H1 (cell line): ENCODE measurements around the gene UGT1A8. TPM values are rescaled to one million over a fixed set of nuclear protein-coding genes. Genes with fewer than 3 reads are reported as not detected.

Experiments used
- CTCF ChIA-PET: fragments of 300-600 bp; sonication (Branson Sonifier 250); formaldehyde crosslinking; loops from one replicate; lab custom pipeline; 2021; ENCODE audit not compliant: partially characterized antibody; lab: Charles Lee
- POLR2A ChIA-PET: fragments of 300-600 bp; sonication (Branson Sonifier 250); formaldehyde crosslinking; loops from one replicate; lab custom pipeline; 2021; ENCODE audit warnings: inconsistent platforms; ENCODE audit not compliant: partially characterized antibody; lab: Charles Lee
- DNase-seq, 2 experiments: peaks; one replicate each; pipeline versions ENCODE4 v3.0.0 to v3.0.0-alpha.2; 2010 to 2022; ENCODE audit warnings: low spot score in 2 of 2, low read depth in 1 of 2, mixed read lengths in 1 of 2
- FAIRE-seq: peaks from 2 replicates; lab custom pipeline; 2011; peaks lifted over from hg19 to GRCh38; lab: Jason Lieb, UNC
- H2AFZ ChIP-seq: 2 replicates; pipeline ENCODE4 v1.8.1; 2012; ENCODE audit warnings: low read length, inconsistent platforms
- H2AK5ac ChIP-seq: 2 replicates; pipeline ENCODE4 v1.6.1; 2013; ENCODE audit warnings: low read depth, low read length
- H2BK120ac ChIP-seq: replicated peaks from 2 replicates; pipeline ENCODE3; 2013; ENCODE audit warnings: low read depth, low read length, inconsistent platforms
- H2BK12ac ChIP-seq: 2 replicates; pipeline ENCODE4 v1.6.1; 2013; ENCODE audit warnings: low read depth, low read length
- H2BK15ac ChIP-seq: 2 replicates; pipeline ENCODE4 v1.6.1; 2013; ENCODE audit warnings: low read length
- H2BK20ac ChIP-seq: 2 replicates; pipeline ENCODE4 v1.6.1; 2013; ENCODE audit warnings: low read length
- H2BK5ac ChIP-seq: 2 replicates; pipeline ENCODE4 v1.6.1; 2013; ENCODE audit warnings: low read depth, low read length
- H3K14ac ChIP-seq: 2 replicates; pipeline ENCODE4 v1.6.1; 2013; ENCODE audit warnings: inconsistent platforms; ENCODE audit not compliant: insufficient read length
- H3K18ac ChIP-seq: 2 replicates; pipeline ENCODE4 v1.6.1; 2013; ENCODE audit warnings: low read length; ENCODE audit errors: extremely low read depth
- H3K23ac ChIP-seq: 2 replicates; pipeline ENCODE4 v1.6.1; 2013; ENCODE audit warnings: inconsistent platforms; ENCODE audit not compliant: insufficient read length
- H3K23me2 ChIP-seq: 2 replicates; pipeline ENCODE4 v1.6.1; 2013; ENCODE audit warnings: low read depth, low read length
- H3K27ac ChIP-seq: 2 replicates; pipeline ENCODE4 v1.6.1; 2011; ENCODE audit warnings: low read depth, low read length, inconsistent platforms
- H3K27me3 ChIP-seq, 4 experiments: replicated peaks in 1 of 4; 1 replicate in 1 of 4; 2 replicates in 3 of 4; pipeline versions ENCODE4 v1.6.1 to v1.8.1; 2011 to 2013; ENCODE audit warnings: low read length in 3 of 4, mild to moderate bottlenecking in 3 of 4, inconsistent platforms in 2 of 4, mixed read lengths in 2 of 4, moderate library complexity in 1 of 4; ENCODE audit not compliant: control insufficient read depth in 3 of 4, insufficient read depth in 3 of 4; ENCODE audit errors: extremely low read depth in 1 of 4
- H3K36me3 ChIP-seq, 4 experiments: 2 replicates each; pipeline versions ENCODE4 v1.6.1 to v1.8.1; 2011 to 2013; ENCODE audit warnings: mild to moderate bottlenecking in 4 of 4, low read length in 3 of 4, moderate library complexity in 2 of 4, control low read depth in 1 of 4, inconsistent platforms in 1 of 4; ENCODE audit not compliant: insufficient read depth in 4 of 4, control insufficient read depth in 2 of 4
- H3K4ac ChIP-seq: replicated peaks from 2 replicates; pipeline ENCODE3; 2013; ENCODE audit warnings: low read length, low read depth, mixed read lengths, inconsistent platforms; ENCODE audit not compliant: insufficient read length
- H3K4me1 ChIP-seq, 4 experiments: replicated peaks in 1 of 4; 1 replicate in 1 of 4; 2 replicates in 3 of 4; pipeline versions ENCODE4 v1.6.1 to v1.8.1; 2011 to 2013; ENCODE audit warnings: low read length in 3 of 4, inconsistent platforms in 2 of 4, mixed read lengths in 1 of 4; ENCODE audit not compliant: insufficient read depth in 4 of 4, control insufficient read depth in 3 of 4
- H3K4me2 ChIP-seq, 2 experiments: 2 replicates each; pipeline versions ENCODE4 v1.6.1 to v1.8.1; 2011 to 2013; ENCODE audit warnings: low read depth in 2 of 2, low read length in 2 of 2, control low read depth in 1 of 2, inconsistent platforms in 1 of 2, mild to moderate bottlenecking in 1 of 2; ENCODE audit not compliant: insufficient read depth in 1 of 2
- H3K4me3 ChIP-seq, 4 experiments: fragments of 200-600, 300-600 bp in 1 of 4; sonication (generic), shearing (Covaris generic), sonication (Bioruptor Twin) in 1 of 4; 2 replicates each; pipeline versions ENCODE4 v1.5.1 to v1.8.1; 2011 to 2016; ENCODE audit warnings: low read length in 4 of 4, low read depth in 3 of 4, control low read depth in 2 of 4, inconsistent platforms in 2 of 4, mild to moderate bottlenecking in 2 of 4, mixed read lengths in 1 of 4, moderate library complexity in 1 of 4; ENCODE audit not compliant: insufficient read depth in 2 of 4; ENCODE audit errors: extremely low read depth in 1 of 4
- H3K56ac ChIP-seq: replicated peaks from 2 replicates; pipeline ENCODE3; 2013; ENCODE audit warnings: low read depth, mild to moderate bottlenecking, mixed read lengths, low read length, inconsistent platforms; ENCODE audit not compliant: insufficient read length
- H3K79me1 ChIP-seq: 2 replicates; pipeline ENCODE4 v1.6.1; 2013; ENCODE audit warnings: low read depth, low read length, control low read depth
- H3K79me2 ChIP-seq, 2 experiments: 2 replicates each; pipeline versions ENCODE4 v1.6.1 to v1.8.1; 2012 to 2013; ENCODE audit warnings: low read length in 2 of 2, mild to moderate bottlenecking in 2 of 2, inconsistent platforms in 1 of 2; ENCODE audit not compliant: insufficient read depth in 2 of 2, control insufficient read depth in 1 of 2
- H3K9ac ChIP-seq, 4 experiments: replicated peaks in 1 of 4; 1 replicate in 1 of 4; 2 replicates in 3 of 4; pipeline versions ENCODE4 v1.6.1 to v1.8.1; 2011 to 2013; ENCODE audit warnings: low read depth in 3 of 4, low read length in 3 of 4, control low read depth in 2 of 4, mild to moderate bottlenecking in 2 of 4, moderate library complexity in 2 of 4, inconsistent platforms in 1 of 4; ENCODE audit errors: extremely low read depth in 1 of 4
- H3K9me3 ChIP-seq, 2 experiments: 2 replicates each; pipeline versions ENCODE4 v1.6.1 to v1.8.1; 2012 to 2013; ENCODE audit warnings: mild to moderate bottlenecking in 2 of 2, moderate library complexity in 2 of 2, control low read depth in 1 of 2, inconsistent platforms in 1 of 2, low read depth in 1 of 2, low read length in 1 of 2, mixed read lengths in 1 of 2; ENCODE audit not compliant: insufficient read depth in 2 of 2
- H4K20me1 ChIP-seq, 2 experiments: replicated peaks in 1 of 2; 2 replicates each; pipeline versions ENCODE3 to v1.8.1; 2011 to 2013; ENCODE audit warnings: inconsistent platforms in 2 of 2, low read length in 2 of 2, mild to moderate bottlenecking in 1 of 2; ENCODE audit not compliant: insufficient read depth in 2 of 2, control insufficient read depth in 1 of 2
- H4K5ac ChIP-seq: 2 replicates; pipeline ENCODE4 v1.6.1; 2013; ENCODE audit warnings: low read length, low read depth, mixed read lengths, inconsistent platforms; ENCODE audit not compliant: insufficient read length
- H4K8ac ChIP-seq: 2 replicates; pipeline ENCODE4 v1.8.0; 2013; ENCODE audit warnings: mild to moderate bottlenecking, moderate library complexity, low read length, inconsistent platforms; ENCODE audit not compliant: insufficient read depth; ENCODE audit errors: extremely low read depth
- H4K91ac ChIP-seq: replicated peaks from 2 replicates; pipeline ENCODE3; 2013; ENCODE audit warnings: low read length, mixed read lengths, inconsistent platforms; ENCODE audit not compliant: insufficient read length
- ATF2 ChIP-seq: IDR thresholded peaks from 2 replicates; pipeline ENCODE4 v1.6.1; 2012; ENCODE audit warnings: low read length, inconsistent platforms
- CBX8 ChIP-seq: fragments of 300-800, 300-1000 bp; sonication (generic); IDR thresholded peaks from 2 replicates; pipeline ENCODE4 v1.7.1; 2016; ENCODE audit warnings: low read depth, low read length, borderline replicate concordance
- CREB1 ChIP-seq: IDR thresholded peaks from 2 replicates; pipeline ENCODE4 v1.6.1; 2012; ENCODE audit warnings: inconsistent platforms
- CTCF ChIP-seq, 3 experiments: IDR thresholded peaks; 1 replicate in 2 of 3; 2 replicates in 1 of 3; pipeline versions ENCODE4 v1.5.1 to v1.6.1; 2011; ENCODE audit warnings: low read length in 3 of 3, mild to moderate bottlenecking in 3 of 3, inconsistent platforms in 2 of 3, low read depth in 1 of 3, moderate library complexity in 1 of 3; ENCODE audit not compliant: insufficient read depth in 1 of 3; ENCODE audit errors: control extremely low read depth in 1 of 3
- EGR1 ChIP-seq: IDR thresholded peaks from 2 replicates; pipeline ENCODE4 v1.6.1; 2011; ENCODE audit warnings: low read depth, low read length, borderline replicate concordance
- GTF2F1 ChIP-seq: IDR thresholded peaks from 2 replicates; pipeline ENCODE4 v1.6.1; 2012; ENCODE audit warnings: low read depth, low read length, improper control_type of control experiment, borderline replicate concordance
- RAD21 ChIP-seq, 2 experiments: IDR thresholded peaks in 1 of 2; conservative IDR thresholded peaks in 1 of 2; 2 replicates each; pipeline ENCODE4 v1.6.1; 2011; ENCODE audit warnings: low read depth in 2 of 2, low read length in 2 of 2, improper control_type of control experiment in 1 of 2, inconsistent platforms in 1 of 2, mild to moderate bottlenecking in 1 of 2, moderate library complexity in 1 of 2
- SP1 ChIP-seq: IDR thresholded peaks from 2 replicates; pipeline ENCODE4 v1.6.1; 2011; ENCODE audit warnings: low read depth, low read length
- SP4 ChIP-seq: IDR thresholded peaks from 2 replicates; pipeline ENCODE4 v1.6.1; 2012; ENCODE audit warnings: low read length, inconsistent platforms
- TAF7 ChIP-seq: optimal IDR thresholded peaks from 2 replicates; pipeline ENCODE3; 2011; ENCODE audit warnings: low read depth, mild to moderate bottlenecking, inconsistent platforms, low read length, moderate library complexity, borderline replicate concordance
- ZNF274 ChIP-seq: IDR thresholded peaks from 2 replicates; pipeline ENCODE4 v1.7.0; 2012; ENCODE audit warnings: low read length, borderline replicate concordance; ENCODE audit errors: extremely low read depth
- WGBS, 2 experiments: shearing (Covaris generic) in 1 of 2; methylation state at CpG; one replicate each; pipeline versions ENCODE4 v1.1.6 to v1.1.7; 2013 to 2015; ENCODE audit warnings: low lambda C conversion rate in 2 of 2, mixed read lengths in 2 of 2, inconsistent platforms in 1 of 2, low coverage in 1 of 2, missing lambda C conversion rate in 1 of 2; ENCODE audit not compliant: insufficient replicate concordance in 2 of 2, insufficient coverage in 1 of 2, insufficient read length in 1 of 2; ENCODE audit errors: extremely low coverage in 1 of 2, missing lambda C conversion rate in 1 of 2; 5-methylcytosine and 5-hydroxymethylcytosine counted together
- polyA plus RNA-seq, 7 experiments: library from polyadenylated mRNA; depleted of rRNA in 3 of 7; stranded (reverse) in 5 of 7; unstranded in 2 of 7; fragments of >200 nt in 5 of 7; fragments of 200-250 nt in 2 of 7; gene quantifications; 1 replicate in 5 of 7; 2 replicates in 1 of 7; 4 replicates in 1 of 7; pipeline versions ENCODE4 v1.2.1 to v1.2.3, GENCODE V29; 2011 to 2013; ENCODE audit warnings: missing spikeins in 2 of 7, mixed read lengths in 2 of 7
- total RNA-seq: library from RNA; stranded (reverse); fragmentation: NEBNext Ultra II Directional; extraction: Animal tissue kit (Norgen Biotek cat#: 25700); gene quantifications from 2 replicates; pipeline ENCODE4 v1.2.1, GENCODE V29; 2021

UGT1A8 gene
- total and polyA plus RNA-seq, 2 of the 8 experiments (the other 6 are each of a cell fraction or from before 2014, with no cell fraction given): not detected

GRCh38 chr2:233815861-233816260 lies 198.4 kb downstream of the UGT1A8 start:
- Histone ChIP-seq H3K36me3 (no peaks in the 10 kb centered on the region), H3K56ac (no peak overlapping the region), H4K8ac (no peak overlapping the region), H4K5ac (no peak overlapping the region), H3K23me2 (no peaks in the 10 kb centered on the region), H3K79me2 (no peaks in the 10 kb centered on the region), H2BK15ac (no peak overlapping the region), H4K20me1 (no peaks in the 10 kb centered on the region), H2BK12ac (no peak overlapping the region), H2BK120ac (no peak overlapping the region), H3K23ac (no peak overlapping the region), H3K4me3 (no peak overlapping the region), H3K18ac (no peak overlapping the region), H2BK5ac (no peak overlapping the region), H3K79me1 (no peaks in the 10 kb centered on the region), H4K91ac (no peak overlapping the region), H3K9me3 (no peaks in the 10 kb centered on the region), H3K9ac (no peak overlapping the region), H2BK20ac (no peak overlapping the region), H2AK5ac (no peak overlapping the region), H3K27me3 (no peaks in the 10 kb centered on the region), H3K27ac (no peak overlapping the region), H2AFZ (no peak overlapping the region), H3K4me1 (no peaks in the 10 kb centered on the region), H3K14ac (no peak overlapping the region), H3K4ac (no peak overlapping the region), H3K4me2 (no peak overlapping the region)
- no peak for TF ChIP-seq CREB1
- TF ChIP-seq CBX8: no peak
- no peak for TF ChIP-seq GTF2F1
- no peak for TF ChIP-seq SP4
- TF ChIP-seq ZNF274: no peak
- no peak for TF ChIP-seq ATF2
- no peak for TF ChIP-seq EGR1
- no peak for TF ChIP-seq TAF7
- TF ChIP-seq CTCF (IDR thresholded peaks at IDR 0.05; ENCODE audit: control extremely low read depth in 1 of 3, insufficient read depth in 1 of 3, low read depth in 1 of 3, low read length in 3 of 3): no peak
- no peak for TF ChIP-seq SP1
- no peak for TF ChIP-seq RAD21 (IDR thresholded peaks at IDR 0.05 in 1 of 2, conservative IDR thresholded peaks at IDR 0.05 in 1 of 2; ENCODE audit: low read depth in 2 of 2, low read length in 2 of 2)
- WGBS, 2 experiments: 84% methylated on average over 6 of the region's 6 CpGs; no CpG with 5 or more reads in 1 of the 2 experiments
- ChIA-PET POLR2A (no interaction called here), CTCF (no interaction called here)
- no peak for DNase-seq
- FAIRE-seq: no peak
